OCI-LY1 (cell line): ENCODE measurements around the gene DAP.

ENCODE experiments used
- H2AFZ ChIP-seq: fragments of 200-600 bp; sonication (generic), shearing (Covaris generic); 2 replicates; pipeline ENCODE4 v1.6.0; 2014; ENCODE audit warnings: antibody characterized with exemption, mild to moderate bottlenecking, low read length
- H3F3A ChIP-seq: fragments of 200-600 bp; sonication (generic), shearing (Covaris generic); 2 replicates; pipeline ENCODE4 v1.6.0; 2014; ENCODE audit warnings: mild to moderate bottlenecking, antibody characterized with exemption, low read length, moderate library complexity; ENCODE audit not compliant: insufficient read depth
- H3K27ac ChIP-seq: fragments of 200-600 bp; sonication (generic); 2 replicates; pipeline ENCODE4 v1.5.1; 2014; ENCODE audit warnings: low read length, mixed run types, mild to moderate bottlenecking, low read depth; ENCODE audit not compliant: poor library complexity, severe bottlenecking
- H3K27me3 ChIP-seq: fragments of 200-600 bp; sonication (generic); 2 replicates; pipeline ENCODE4 v1.6.0; 2014; ENCODE audit warnings: antibody characterized with exemption, mild to moderate bottlenecking, low read length, moderate library complexity; ENCODE audit not compliant: insufficient read depth
- H3K36me3 ChIP-seq: fragments of 200-600 bp; sonication (generic); 2 replicates; pipeline ENCODE4 v1.6.1; 2014; ENCODE audit warnings: mild to moderate bottlenecking, antibody characterized with exemption, low read length, moderate library complexity, mixed read lengths; ENCODE audit not compliant: insufficient read depth
- H3K4me1 ChIP-seq: fragments of 200-600 bp; sonication (generic); 2 replicates; pipeline ENCODE4 v1.5.1; 2014; ENCODE audit warnings: mild to moderate bottlenecking, low read length, moderate library complexity; ENCODE audit not compliant: insufficient read depth, severe bottlenecking
- H3K4me2 ChIP-seq: fragments of 200-600 bp; sonication (generic), shearing (Covaris generic); 2 replicates; pipeline ENCODE4 v1.6.1; 2014; ENCODE audit warnings: low read length
- H3K4me3 ChIP-seq: fragments of 200-600 bp; sonication (generic); 2 replicates; pipeline ENCODE4 v1.5.1; 2014; ENCODE audit warnings: low read length, low read depth, mild to moderate bottlenecking, mixed read lengths; ENCODE audit not compliant: poor library complexity, severe bottlenecking
- H3K79me2 ChIP-seq: fragments of 200-600 bp; shearing (Covaris generic); 2 replicates; pipeline ENCODE4 v1.6.1; 2016; ENCODE audit warnings: mixed run types, low read length, mixed read lengths; ENCODE audit not compliant: insufficient read depth
- H3K9ac ChIP-seq: fragments of 200-600 bp; sonication (generic), shearing (Covaris generic); 2 replicates; pipeline ENCODE4 v1.6.1; 2014; ENCODE audit warnings: mild to moderate bottlenecking, low read length, mixed read lengths
- H3K9me2 ChIP-seq: fragments of 200-600 bp; sonication (generic), shearing (Covaris generic); 2 replicates; pipeline ENCODE4 v1.6.1; 2014; ENCODE audit warnings: low read depth, mild to moderate bottlenecking, low read length, mixed read lengths
- H3K9me3 ChIP-seq: fragments of 200-600 bp; shearing (Covaris generic); 2 replicates; pipeline ENCODE4 v1.6.1; 2014; ENCODE audit warnings: low read length, mixed read lengths
- H4K20me1 ChIP-seq: fragments of 200-600 bp; sonication (generic), shearing (Covaris generic); 2 replicates; pipeline ENCODE4 v1.6.0; 2016; ENCODE audit warnings: mild to moderate bottlenecking, low read length; ENCODE audit not compliant: insufficient read depth
- CTCF ChIP-seq: fragments of 200-600 bp; sonication (generic), shearing (Covaris generic); IDR thresholded peaks from 2 replicates; pipeline ENCODE4 v1.5.1; 2017; ENCODE audit warnings: mild to moderate bottlenecking, antibody characterized with exemption, low read length, moderate library complexity, mixed read lengths
- EZH2 ChIP-seq: fragments of 200-600 bp; sonication (generic), shearing (Covaris generic); IDR thresholded peaks from 2 replicates; pipeline ENCODE4 v1.8.0; 2017; ENCODE audit warnings: borderline replicate concordance, mixed run types, mild to moderate bottlenecking, antibody characterized with exemption, low read length, moderate library complexity, mixed read lengths

Gene DAP

DNA sequence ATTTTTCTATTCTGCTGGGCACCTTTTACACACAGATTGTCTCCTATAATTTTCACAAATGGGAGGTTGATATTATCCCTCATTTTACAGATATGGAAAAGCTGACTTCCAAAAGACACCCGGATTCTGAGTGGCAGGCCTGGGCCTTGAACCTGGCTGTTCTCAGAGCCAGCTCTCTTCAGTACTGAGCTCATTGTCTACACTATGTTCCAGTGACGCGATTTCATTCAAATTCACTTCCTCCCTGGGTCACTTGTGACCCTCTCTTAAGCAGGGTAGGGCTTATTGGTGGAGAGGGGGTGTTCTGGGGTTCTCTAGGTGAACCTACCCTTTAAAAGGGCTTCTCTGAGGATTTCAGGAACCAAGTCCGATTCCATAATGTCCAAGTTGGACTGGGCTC, 127.0 kb downstream of the DAP start:
- no peaks in the 10 kb centered on the region for H3K9me3 ChIP-seq
- H3K4me3 ChIP-seq = no peak overlapping the region
- peaks cover 12% of the 10 kb centered on the region for H3K4me1 ChIP-seq
- no peaks in the 10 kb centered on the region for H3K79me2 ChIP-seq
- H4K20me1 ChIP-seq = no peaks in the 10 kb centered on the region
- no peaks in the 10 kb centered on the region for H3K36me3 ChIP-seq
- H3K27ac ChIP-seq = no peak overlapping the region
- H3K9me2 ChIP-seq = no peaks in the 10 kb centered on the region
- TF ChIP-seq CTCF = no peak
- TF ChIP-seq EZH2 = no peak
- no peak overlapping the region for H3K4me2 ChIP-seq
- no peaks in the 10 kb centered on the region; the same call in 1 of the 2 replicates for H3K27me3 ChIP-seq
- no peak overlapping the region for H2AFZ ChIP-seq
- no peak overlapping the region for H3K9ac ChIP-seq
- no peaks in the 10 kb centered on the region for H3F3A ChIP-seq

GRCh38 chr5:10633271-10634049, 127.6 kb downstream of the DAP start:
- Histone ChIP-seq H2AFZ (no peak overlapping the region), H3K9me2 (no peaks in the 10 kb centered on the region), H3K79me2 (no peaks in the 10 kb centered on the region), H3K4me2 (no peak overlapping the region), H3K4me3 (no peak overlapping the region), H3K9me3 (no peaks in the 10 kb centered on the region), H3K27ac (no peak overlapping the region), H4K20me1 (no peaks in the 10 kb centered on the region), H3F3A (no peaks in the 10 kb centered on the region), H3K36me3 (no peaks in the 10 kb centered on the region), H3K9ac (no peak overlapping the region), H3K4me1 (peaks cover 12% of the 10 kb centered on the region), H3K27me3 (no peaks in the 10 kb centered on the region; the same call in 1 of the 2 replicates)
- TF ChIP-seq CTCF = no peak

GRCh38 chr5:10632110-10632761, 128.8 kb downstream of the DAP start:
- Histone ChIP-seq H2AFZ (no peak overlapping the region), H3K9me3 (no peaks in the 10 kb centered on the region), H3K79me2 (no peaks in the 10 kb centered on the region), H3K27ac (no peak overlapping the region), H3K36me3 (no peaks in the 10 kb centered on the region), H3K27me3 (no peaks in the 10 kb centered on the region; the same call in 1 of the 2 replicates), H3K9ac (no peak overlapping the region), H3K9me2 (no peaks in the 10 kb centered on the region), H3F3A (no peaks in the 10 kb centered on the region), H4K20me1 (no peaks in the 10 kb centered on the region), H3K4me1 (peaks cover 18% of the 10 kb centered on the region), H3K4me2 (no peak overlapping the region), H3K4me3 (no peak overlapping the region)
- no peak for TF ChIP-seq CTCF
- TF ChIP-seq EZH2 = no peak
